Natural killer cell treated with Interleukin-12 subunit alpha and Interleukin-12 subunit beta and Interleukin-15 and Interleukin-18, amount 100 ng/mL, for 72 hours (primary cell): Measurements from ENCODE around the gene SLC16A4. TPM values are rescaled to one million over a fixed set of nuclear protein-coding genes. Genes with fewer than 3 reads are reported as not detected.
A peak's percentile ranks its signal among the peaks of the same experiment; 100 is the strongest.

ENCODE experiments used
- ATAC-seq, 2 donors: fragments of 150-1000 bp; cut with Tn5 transposase in 1 of 2; sonication (Bioruptor Pico), chemical (Tn5 transposase) in 1 of 2; 2 replicates each; pipeline ENCODE4 v1.10.0; 2021
- DNase-seq: peaks from one replicate; pipeline ENCODE4 v3.0.0; 2022; ENCODE audit warnings: low spot score
- H3K27ac Mint-ChIP-seq, 2 donors: 1 replicate in 1 of 2; 2 replicates in 1 of 2; pipeline ENCODE4 v1.8.0; 2022; ENCODE audit warnings: mixed read lengths in 2 of 2, mild to moderate bottlenecking in 1 of 2, moderate library complexity in 1 of 2
- H3K27me3 Mint-ChIP-seq, 2 donors: 1 replicate in 1 of 2; 2 replicates in 1 of 2; pipeline ENCODE4 v1.8.0; 2022; ENCODE audit warnings: mixed read lengths in 2 of 2
- H3K36me3 Mint-ChIP-seq: one replicate; pipeline ENCODE4 v1.8.0; 2022; ENCODE audit warnings: mixed read lengths
- H3K4me1 Mint-ChIP-seq, 2 donors: 1 replicate in 1 of 2; 2 replicates in 1 of 2; pipeline ENCODE4 v1.8.0; 2022; ENCODE audit warnings: low read depth in 2 of 2, mixed read lengths in 2 of 2, mild to moderate bottlenecking in 1 of 2
- H3K4me3 Mint-ChIP-seq: one replicate; pipeline ENCODE4 v1.8.0; 2022; ENCODE audit warnings: mixed read lengths
- H3K9me3 Mint-ChIP-seq: 2 replicates; pipeline ENCODE4 v1.8.0; 2022; ENCODE audit warnings: mixed read lengths
- total RNA-seq, 2 donors: library from RNA; stranded (reverse); gene quantifications; one replicate each; pipeline ENCODE4 v1.2.3, GENCODE V29; 2022

The SLC16A4 gene
- total RNA-seq, 2 donors from 2014 or later: 0.48 TPM; not detected in 1

DNA sequence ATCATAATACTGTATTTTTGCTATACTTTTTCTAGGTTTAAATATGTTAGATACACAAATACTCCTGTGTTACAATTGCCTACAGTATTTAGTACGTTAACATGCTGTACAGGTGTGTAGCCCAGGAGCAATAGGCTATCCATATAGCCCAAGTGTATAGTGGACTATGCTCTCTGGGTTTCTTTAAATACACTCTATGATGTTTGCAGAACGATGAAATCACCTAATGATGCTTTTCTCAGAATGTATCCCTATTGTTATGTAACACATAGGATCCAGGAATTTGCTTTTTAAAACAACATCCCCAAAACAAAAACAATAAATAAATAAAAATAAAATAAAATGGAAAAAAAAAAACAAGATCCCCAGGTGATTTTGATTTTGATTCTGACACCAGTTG, 69.8 kb downstream of the SLC16A4 start:
- no peaks in the 10 kb centered on the region for H3K36me3 Mint-ChIP-seq
- no peak overlapping the region for H3K4me3 Mint-ChIP-seq
- no peaks in the 10 kb centered on the region for H3K9me3 Mint-ChIP-seq
- H3K27me3 Mint-ChIP-seq: no peaks in the 10 kb centered on the region
- ATAC-seq: no peak
- H3K4me1 Mint-ChIP-seq: peaks cover 2 to 5% of the 10 kb centered on the region in 2 donors
- H3K27ac Mint-ChIP-seq: no peak overlapping the region
- DNase-seq: no peak

GRCh38 chr1:110320168-110320518, 70.7 kb downstream of the SLC16A4 start:
- no peak for ATAC-seq
- no peak for DNase-seq
- H3K36me3 Mint-ChIP-seq: no peaks in the 10 kb centered on the region
- peaks cover 2 to 5% of the 10 kb centered on the region in 2 donors for H3K4me1 Mint-ChIP-seq
- H3K27ac Mint-ChIP-seq: no peak overlapping the region
- no peaks in the 10 kb centered on the region for H3K27me3 Mint-ChIP-seq
- H3K4me3 Mint-ChIP-seq: no peak overlapping the region
- no peaks in the 10 kb centered on the region for H3K9me3 Mint-ChIP-seq

DNA sequence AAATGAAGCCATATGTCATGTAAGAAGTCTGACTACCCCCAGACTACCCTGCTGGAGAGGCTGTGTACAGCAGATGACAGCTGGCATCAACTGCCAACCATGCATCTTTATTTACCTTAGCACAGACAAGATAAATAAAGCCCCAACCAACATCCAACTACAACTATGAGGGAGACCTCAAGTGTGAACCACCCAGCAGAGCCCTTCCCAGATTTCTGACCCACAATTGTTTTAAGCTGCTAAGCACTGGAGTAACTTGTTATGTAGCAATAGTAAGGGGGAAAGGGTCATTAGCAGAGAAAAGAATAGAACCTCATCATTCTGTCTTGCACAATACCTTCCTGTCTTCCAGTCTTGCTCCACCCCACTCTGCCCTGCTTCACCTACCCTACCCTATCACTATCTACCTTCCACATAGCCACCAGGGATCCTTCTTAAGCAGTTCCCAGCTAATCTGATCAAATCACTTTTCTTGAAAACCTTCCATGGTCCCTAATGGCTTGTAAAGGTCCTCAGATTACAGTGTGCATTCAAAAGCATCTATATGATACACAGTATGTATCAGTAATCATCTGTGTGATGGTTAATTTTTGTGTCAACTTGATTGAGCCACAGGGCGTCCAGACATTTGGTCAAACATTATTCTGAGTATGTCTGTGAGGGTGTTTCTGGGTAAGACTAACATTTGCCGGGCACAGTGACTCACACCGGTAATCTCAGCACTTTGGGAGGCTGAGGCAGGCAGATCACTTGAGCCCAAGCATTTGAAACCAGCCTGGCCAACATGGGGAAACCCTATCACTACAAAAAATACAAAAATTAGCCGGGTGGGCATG, 71.3 kb downstream of the SLC16A4 start:
- no peaks in the 10 kb centered on the region for H3K9me3 Mint-ChIP-seq
- DNase-seq (no peak), ATAC-seq (peak in 1 of 2 donors; percentile 48)
- no peaks in the 10 kb centered on the region for H3K27me3 Mint-ChIP-seq
- peaks cover 2 to 5% of the 10 kb centered on the region in 2 donors for H3K4me1 Mint-ChIP-seq
- H3K4me3 Mint-ChIP-seq: peak overlapping the region; percentile 5
- no peaks in the 10 kb centered on the region for H3K36me3 Mint-ChIP-seq
- H3K27ac Mint-ChIP-seq: peak overlapping the region in 1 of 2 donors; percentile 29

GRCh38 chr1:110318046-110318445, 72.8 kb downstream of the SLC16A4 start:
- H3K9me3 Mint-ChIP-seq: no peaks in the 10 kb centered on the region
- H3K4me1 Mint-ChIP-seq: peaks cover 2 to 5% of the 10 kb centered on the region in 2 donors
- H3K4me3 Mint-ChIP-seq: no peak overlapping the region
- DNase-seq (no peak), ATAC-seq (no peak)
- no peak overlapping the region for H3K27ac Mint-ChIP-seq
- no peaks in the 10 kb centered on the region for H3K36me3 Mint-ChIP-seq
- H3K27me3 Mint-ChIP-seq: no peaks in the 10 kb centered on the region

DNA sequence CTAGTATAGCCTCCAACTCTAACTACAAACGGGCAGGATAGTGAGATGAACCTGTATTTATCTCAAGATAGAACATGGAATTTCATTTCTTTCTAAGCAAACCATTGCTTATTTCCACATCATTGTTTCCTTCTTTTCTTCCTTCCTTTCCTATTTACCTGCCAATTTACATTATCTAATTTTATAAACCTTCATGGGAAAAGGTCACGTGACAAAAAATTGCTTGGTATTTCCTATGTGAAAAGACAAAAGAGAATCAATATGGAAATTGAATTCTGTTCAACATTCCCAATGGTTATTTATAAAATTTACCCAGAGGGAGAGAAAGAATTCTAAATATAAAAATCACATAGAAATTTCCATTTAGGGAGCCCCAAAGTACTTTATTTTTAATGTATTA, 74.1 kb downstream of the SLC16A4 start:
- ATAC-seq (no peak), DNase-seq (no peak)
- no peaks in the 10 kb centered on the region for H3K36me3 Mint-ChIP-seq
- H3K27me3 Mint-ChIP-seq: no peaks in the 10 kb centered on the region
- H3K27ac Mint-ChIP-seq: no peak overlapping the region
- peaks cover 2 to 5% of the 10 kb centered on the region in 2 donors for H3K4me1 Mint-ChIP-seq
- H3K9me3 Mint-ChIP-seq: no peaks in the 10 kb centered on the region
- no peak overlapping the region for H3K4me3 Mint-ChIP-seq

Other genes starting within 250 kb of the SLC16A4 start
- gene SLC6A17, start 240.5 kb downstream of the SLC16A4 start, total RNA-seq: not detected
- gene KCNC4, start 180.7 kb downstream of the SLC16A4 start, total RNA-seq: 1 to 10 TPM in 1 of 2 donors, under 1 TPM in 1; 0.88 to 2.1 TPM
- 10 to 100 TPM; 60.2 to 97.9 TPM for gene RBM15, start 51.6 kb downstream of the SLC16A4 start, total RNA-seq
- 100 to 1,000 TPM in 1 of 2 donors, 10 to 100 TPM in 1; 86.1 to 150 TPM for gene LAMTOR5, start 16.7 kb upstream of the SLC16A4 start, total RNA-seq
- gene PROK1, start 60.1 kb upstream of the SLC16A4 start, total RNA-seq: under 1 TPM in 1 of 2 donors, not detected in 1; 0.21 TPM
- not detected for gene KCNA10, start 128.1 kb upstream of the SLC16A4 start, total RNA-seq
- gene KCNA2, start 215.3 kb upstream of the SLC16A4 start, total RNA-seq: under 1 TPM; 0.62 to 0.92 TPM